ENCODE measurements around the gene PFKFB1. TPM values are rescaled to one million over a fixed set of nuclear protein-coding genes. Genes with fewer than 3 reads are reported as not detected.

Gene PFKFB1
- total RNA-seq, 1 experiment from 2014 or later = 0.36 TPM

GRCh38 chrX:54930291-54931049, 63.5 kb downstream of the PFKFB1 start:
- H3K36me3 ChIP-seq (ENCODE audit: control insufficient read depth, insufficient read depth, low read length) = no peaks in the 10 kb centered on the region
- H3K27ac ChIP-seq (ENCODE audit: low read length) = no peak overlapping the region
- H3K4me1 ChIP-seq (ENCODE audit: control insufficient read depth, insufficient read depth, low read length) = no peaks in the 10 kb centered on the region
- in situ Hi-C loops (cut with HindIII; ENCODE audit: low pct_unique_long_range_greater_than_20kb, low sequenced_read_pairs) (no loop called here), intact Hi-C loops (cut with micrococcal nuclease; ENCODE audit: unreplicated experiment) (no loop called here)
- H3K4me3 ChIP-seq (ENCODE audit: low read depth in 2 of 2, low read length in 2 of 2) = no peak overlapping the region
- TF ChIP-seq, protein P1, sequence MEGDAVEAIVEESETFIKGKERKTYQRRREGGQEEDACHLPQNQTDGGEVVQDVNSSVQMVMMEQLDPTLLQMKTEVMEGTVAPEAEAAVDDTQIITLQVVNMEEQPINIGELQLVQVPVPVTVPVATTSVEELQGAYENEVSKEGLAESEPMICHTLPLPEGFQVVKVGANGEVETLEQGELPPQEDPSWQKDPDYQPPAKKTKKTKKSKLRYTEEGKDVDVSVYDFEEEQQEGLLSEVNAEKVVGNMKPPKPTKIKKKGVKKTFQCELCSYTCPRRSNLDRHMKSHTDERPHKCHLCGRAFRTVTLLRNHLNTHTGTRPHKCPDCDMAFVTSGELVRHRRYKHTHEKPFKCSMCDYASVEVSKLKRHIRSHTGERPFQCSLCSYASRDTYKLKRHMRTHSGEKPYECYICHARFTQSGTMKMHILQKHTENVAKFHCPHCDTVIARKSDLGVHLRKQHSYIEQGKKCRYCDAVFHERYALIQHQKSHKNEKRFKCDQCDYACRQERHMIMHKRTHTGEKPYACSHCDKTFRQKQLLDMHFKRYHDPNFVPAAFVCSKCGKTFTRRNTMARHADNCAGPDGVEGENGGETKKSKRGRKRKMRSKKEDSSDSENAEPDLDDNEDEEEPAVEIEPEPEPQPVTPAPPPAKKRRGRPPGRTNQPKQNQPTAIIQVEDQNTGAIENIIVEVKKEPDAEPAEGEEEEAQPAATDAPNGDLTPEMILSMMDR (IDR thresholded peaks at IDR 0.05) = no peak
- no peak for TF ChIP-seq REST (IDR thresholded peaks at IDR 0.05; ENCODE audit: insufficient read depth in 1 of 2, low read depth in 2 of 2, low read length in 1 of 2)
- no peak for TF ChIP-seq POLR2AphosphoS5 (IDR thresholded peaks at IDR 0.05; ENCODE audit: low read depth, low read length)
- no peak for TF ChIP-seq SIN3A (IDR thresholded peaks at IDR 0.05; ENCODE audit: borderline replicate concordance, insufficient read depth, low read depth, low read length)
- TF ChIP-seq TCF7L2 (IDR thresholded peaks at IDR 0.05; ENCODE audit: low read depth, low read length) = no peak
- DNase-seq (ENCODE audit: low read depth, low spot score) (no peak), ATAC-seq (no peak)
- no peaks in the 10 kb centered on the region for H3K27me3 ChIP-seq (ENCODE audit: control insufficient read depth, insufficient read depth, low read length)
- BruUV-seq (replicated peaks) = no TSS peak
- POLR2A ChIA-PET = no interaction called here
- no peaks in the 10 kb centered on the region for H3K9me3 ChIP-seq (ENCODE audit: control insufficient read depth, insufficient read depth, low read depth, low read length)
- CTCF ChIA-PET = no interaction called here

DNA sequence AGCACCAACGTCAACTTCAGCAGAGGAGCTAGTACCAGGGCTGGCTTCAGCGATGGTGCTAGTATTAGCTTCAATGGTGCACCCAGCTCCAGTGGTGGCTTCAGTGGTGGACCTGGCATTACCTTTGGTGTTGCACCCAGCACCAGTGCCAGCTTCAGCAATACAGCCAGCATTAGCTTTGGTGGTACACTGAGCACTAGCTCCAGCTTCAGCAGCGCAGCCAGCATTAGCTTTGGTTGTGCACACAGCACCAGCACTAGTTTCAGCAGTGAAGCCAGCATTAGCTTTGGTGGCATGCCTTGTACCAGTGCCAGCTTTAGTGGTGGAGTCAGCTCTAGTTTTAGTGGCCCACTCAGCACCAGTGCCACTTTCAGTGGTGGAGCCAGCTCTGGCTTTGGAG, 65.1 kb downstream of the PFKFB1 start:
- ATAC-seq (no peak), DNase-seq (ENCODE audit: low read depth, low spot score) (no peak)
- H3K4me3 ChIP-seq (ENCODE audit: low read depth in 2 of 2, low read length in 2 of 2) = no peak overlapping the region
- intact Hi-C loops (cut with micrococcal nuclease; ENCODE audit: unreplicated experiment) (no loop called here), in situ Hi-C loops (cut with HindIII; ENCODE audit: low pct_unique_long_range_greater_than_20kb, low sequenced_read_pairs) (no loop called here)
- no peaks in the 10 kb centered on the region for H3K27me3 ChIP-seq (ENCODE audit: control insufficient read depth, insufficient read depth, low read length)
- TF ChIP-seq, protein P1 (IDR thresholded peaks at IDR 0.05) = no peak
- TF ChIP-seq REST (IDR thresholded peaks at IDR 0.05; ENCODE audit: insufficient read depth in 1 of 2, low read depth in 2 of 2, low read length in 1 of 2) (no peak), SIN3A (IDR thresholded peaks at IDR 0.05; ENCODE audit: borderline replicate concordance, insufficient read depth, low read depth, low read length) (no peak), TCF7L2 (IDR thresholded peaks at IDR 0.05; ENCODE audit: low read depth, low read length) (no peak), POLR2AphosphoS5 (IDR thresholded peaks at IDR 0.05; ENCODE audit: low read depth, low read length) (no peak)
- POLR2A ChIA-PET = no interaction called here
- no peaks in the 10 kb centered on the region for H3K4me1 ChIP-seq (ENCODE audit: control insufficient read depth, insufficient read depth, low read length)
- no peaks in the 10 kb centered on the region for H3K36me3 ChIP-seq (ENCODE audit: control insufficient read depth, insufficient read depth, low read length)
- BruUV-seq (replicated peaks) = no TSS peak
- H3K9me3 ChIP-seq (ENCODE audit: control insufficient read depth, insufficient read depth, low read depth, low read length) = no peaks in the 10 kb centered on the region
- CTCF ChIA-PET = no interaction called here
- H3K27ac ChIP-seq (ENCODE audit: low read length) = no peak overlapping the region

All from Panc1 (cell line).